OCI-LY1 (cell line): ENCODE results near the gene ELMO1.

ENCODE experiments used
- H2AFZ ChIP-seq: fragments of 200-600 bp; sonication (generic), shearing (Covaris generic); 2 replicates; pipeline ENCODE4 v1.6.0; 2014; ENCODE audit warnings: antibody characterized with exemption, mild to moderate bottlenecking, low read length
- H3F3A ChIP-seq: fragments of 200-600 bp; sonication (generic), shearing (Covaris generic); 2 replicates; pipeline ENCODE4 v1.6.0; 2014; ENCODE audit warnings: mild to moderate bottlenecking, antibody characterized with exemption, low read length, moderate library complexity; ENCODE audit not compliant: insufficient read depth
- H3K27ac ChIP-seq: fragments of 200-600 bp; sonication (generic); 2 replicates; pipeline ENCODE4 v1.5.1; 2014; ENCODE audit warnings: low read length, mixed run types, mild to moderate bottlenecking, low read depth; ENCODE audit not compliant: poor library complexity, severe bottlenecking
- H3K27me3 ChIP-seq: fragments of 200-600 bp; sonication (generic); 2 replicates; pipeline ENCODE4 v1.6.0; 2014; ENCODE audit warnings: antibody characterized with exemption, mild to moderate bottlenecking, low read length, moderate library complexity; ENCODE audit not compliant: insufficient read depth
- H3K36me3 ChIP-seq: fragments of 200-600 bp; sonication (generic); 2 replicates; pipeline ENCODE4 v1.6.1; 2014; ENCODE audit warnings: mild to moderate bottlenecking, antibody characterized with exemption, low read length, moderate library complexity, mixed read lengths; ENCODE audit not compliant: insufficient read depth
- H3K4me1 ChIP-seq: fragments of 200-600 bp; sonication (generic); 2 replicates; pipeline ENCODE4 v1.5.1; 2014; ENCODE audit warnings: mild to moderate bottlenecking, low read length, moderate library complexity; ENCODE audit not compliant: insufficient read depth, severe bottlenecking
- H3K4me2 ChIP-seq: fragments of 200-600 bp; sonication (generic), shearing (Covaris generic); 2 replicates; pipeline ENCODE4 v1.6.1; 2014; ENCODE audit warnings: low read length
- H3K4me3 ChIP-seq: fragments of 200-600 bp; sonication (generic); 2 replicates; pipeline ENCODE4 v1.5.1; 2014; ENCODE audit warnings: low read length, low read depth, mild to moderate bottlenecking, mixed read lengths; ENCODE audit not compliant: poor library complexity, severe bottlenecking
- H3K79me2 ChIP-seq: fragments of 200-600 bp; shearing (Covaris generic); 2 replicates; pipeline ENCODE4 v1.6.1; 2016; ENCODE audit warnings: mixed run types, low read length, mixed read lengths; ENCODE audit not compliant: insufficient read depth
- H3K9ac ChIP-seq: fragments of 200-600 bp; sonication (generic), shearing (Covaris generic); 2 replicates; pipeline ENCODE4 v1.6.1; 2014; ENCODE audit warnings: mild to moderate bottlenecking, low read length, mixed read lengths
- H3K9me2 ChIP-seq: fragments of 200-600 bp; sonication (generic), shearing (Covaris generic); 2 replicates; pipeline ENCODE4 v1.6.1; 2014; ENCODE audit warnings: low read depth, mild to moderate bottlenecking, low read length, mixed read lengths
- H3K9me3 ChIP-seq: fragments of 200-600 bp; shearing (Covaris generic); 2 replicates; pipeline ENCODE4 v1.6.1; 2014; ENCODE audit warnings: low read length, mixed read lengths
- H4K20me1 ChIP-seq: fragments of 200-600 bp; sonication (generic), shearing (Covaris generic); 2 replicates; pipeline ENCODE4 v1.6.0; 2016; ENCODE audit warnings: mild to moderate bottlenecking, low read length; ENCODE audit not compliant: insufficient read depth
- EZH2 ChIP-seq: fragments of 200-600 bp; sonication (generic), shearing (Covaris generic); IDR thresholded peaks from 2 replicates; pipeline ENCODE4 v1.8.0; 2017; ENCODE audit warnings: borderline replicate concordance, mixed run types, mild to moderate bottlenecking, antibody characterized with exemption, low read length, moderate library complexity, mixed read lengths
- TF ChIP-seq, protein P1 (sequence below): fragments of 200-600 bp; sonication (generic), shearing (Covaris generic); IDR thresholded peaks from 2 replicates; pipeline ENCODE4 v1.5.1; 2017; ENCODE audit warnings: mild to moderate bottlenecking, antibody characterized with exemption, low read length, moderate library complexity, mixed read lengths

Gene ELMO1

GRCh38 chr7:36865019-36865418 is 583.6 kb downstream of the ELMO1 start:
- Histone ChIP-seq H3K79me2 (no peaks in the 10 kb centered on the region), H3K4me3 (no peak overlapping the region), H3F3A (no peaks in the 10 kb centered on the region), H3K9me2 (no peaks in the 10 kb centered on the region), H3K27ac (no peak overlapping the region), H3K4me2 (no peak overlapping the region), H4K20me1 (no peaks in the 10 kb centered on the region), H3K36me3 (peaks cover 97% of the 10 kb centered on the region), H3K9ac (no peak overlapping the region), H3K9me3 (no peaks in the 10 kb centered on the region), H2AFZ (no peak overlapping the region), H3K27me3 (no peaks in the 10 kb centered on the region), H3K4me1 (no peaks in the 10 kb centered on the region)
- no peak for TF ChIP-seq EZH2
- TF ChIP-seq, protein P1, sequence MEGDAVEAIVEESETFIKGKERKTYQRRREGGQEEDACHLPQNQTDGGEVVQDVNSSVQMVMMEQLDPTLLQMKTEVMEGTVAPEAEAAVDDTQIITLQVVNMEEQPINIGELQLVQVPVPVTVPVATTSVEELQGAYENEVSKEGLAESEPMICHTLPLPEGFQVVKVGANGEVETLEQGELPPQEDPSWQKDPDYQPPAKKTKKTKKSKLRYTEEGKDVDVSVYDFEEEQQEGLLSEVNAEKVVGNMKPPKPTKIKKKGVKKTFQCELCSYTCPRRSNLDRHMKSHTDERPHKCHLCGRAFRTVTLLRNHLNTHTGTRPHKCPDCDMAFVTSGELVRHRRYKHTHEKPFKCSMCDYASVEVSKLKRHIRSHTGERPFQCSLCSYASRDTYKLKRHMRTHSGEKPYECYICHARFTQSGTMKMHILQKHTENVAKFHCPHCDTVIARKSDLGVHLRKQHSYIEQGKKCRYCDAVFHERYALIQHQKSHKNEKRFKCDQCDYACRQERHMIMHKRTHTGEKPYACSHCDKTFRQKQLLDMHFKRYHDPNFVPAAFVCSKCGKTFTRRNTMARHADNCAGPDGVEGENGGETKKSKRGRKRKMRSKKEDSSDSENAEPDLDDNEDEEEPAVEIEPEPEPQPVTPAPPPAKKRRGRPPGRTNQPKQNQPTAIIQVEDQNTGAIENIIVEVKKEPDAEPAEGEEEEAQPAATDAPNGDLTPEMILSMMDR = no peak

DNA sequence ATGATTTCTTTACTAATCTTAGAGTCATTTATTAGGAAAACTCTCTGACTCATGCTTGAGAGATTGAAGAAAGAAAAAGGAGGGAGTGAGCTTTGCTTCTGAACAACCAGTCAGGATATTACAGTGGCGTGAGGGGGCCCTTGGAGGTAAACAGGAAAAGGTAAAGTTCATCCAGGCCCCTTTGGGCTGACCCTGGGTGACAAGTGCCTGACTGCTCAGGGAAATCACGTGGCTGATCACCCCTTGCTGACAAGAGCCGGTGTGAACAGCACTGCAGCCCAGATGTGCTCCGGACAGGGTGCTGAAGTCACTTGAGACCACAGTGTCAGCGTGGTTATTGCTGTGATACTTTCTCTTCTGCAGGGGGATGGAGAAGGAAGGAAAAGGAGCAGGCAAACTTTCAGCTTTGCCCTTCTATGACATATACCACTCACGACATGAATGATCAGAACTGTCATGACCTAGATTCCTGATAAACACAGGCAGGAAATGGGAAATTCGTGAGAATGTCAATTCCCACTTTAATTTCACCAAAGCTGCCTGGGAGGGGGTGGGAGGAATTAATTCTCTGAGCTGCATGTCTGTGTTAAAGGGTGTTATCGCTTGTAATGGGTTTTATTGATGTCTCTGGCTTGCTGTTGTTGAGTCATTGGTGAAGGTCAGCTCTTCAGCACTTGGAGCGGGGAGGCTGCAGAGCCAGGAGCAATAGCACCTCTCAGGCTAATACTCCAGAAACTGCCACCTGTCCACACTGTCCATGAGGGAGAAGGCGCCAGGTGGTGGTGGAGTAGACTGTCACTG is 584.6 kb downstream of the ELMO1 start:
- H3K36me3 ChIP-seq = peaks cover 97% of the 10 kb centered on the region
- no peaks in the 10 kb centered on the region for H3K9me3 ChIP-seq
- no peaks in the 10 kb centered on the region for H3F3A ChIP-seq
- no peaks in the 10 kb centered on the region for H3K9me2 ChIP-seq
- no peak overlapping the region for H3K4me2 ChIP-seq
- H3K27ac ChIP-seq = no peak overlapping the region
- H3K27me3 ChIP-seq = no peaks in the 10 kb centered on the region
- H3K4me1 ChIP-seq = no peaks in the 10 kb centered on the region
- no peaks in the 10 kb centered on the region for H4K20me1 ChIP-seq
- no peak overlapping the region for H3K4me3 ChIP-seq
- H3K9ac ChIP-seq = no peak overlapping the region
- no peaks in the 10 kb centered on the region for H3K79me2 ChIP-seq
- no peak overlapping the region for H2AFZ ChIP-seq
- TF ChIP-seq, protein P1 = no peak
- no peak for TF ChIP-seq EZH2

GRCh38 chr7:36862771-36863261 is 585.8 kb downstream of the ELMO1 start:
- Histone ChIP-seq H3K36me3 (peaks cover 99% of the 10 kb centered on the region), H3K4me1 (no peaks in the 10 kb centered on the region), H2AFZ (no peak overlapping the region), H3K27me3 (no peaks in the 10 kb centered on the region), H3F3A (no peaks in the 10 kb centered on the region), H3K9me3 (no peaks in the 10 kb centered on the region), H3K27ac (no peak overlapping the region), H3K4me2 (no peak overlapping the region), H3K79me2 (no peaks in the 10 kb centered on the region), H3K9ac (no peak overlapping the region), H3K9me2 (no peaks in the 10 kb centered on the region), H3K4me3 (no peak overlapping the region), H4K20me1 (no peaks in the 10 kb centered on the region)
- TF ChIP-seq, protein P1 = no peak
- no peak for TF ChIP-seq EZH2
